ENCODE measurements around the gene KCND2. TPM values are rescaled to one million over a fixed set of nuclear protein-coding genes. Genes with fewer than 3 reads are reported as not detected.

Gene KCND2
- total and polyA plus RNA-seq, 11 donors: 0.04 to 0.41 (median 0.16) TPM; not detected in 4

- 87 to 93% (median 92%) methylated on average over 2 of the region's 2 CpGs for WGBS, 4 donors
- no peak for ATAC-seq
These were observed 385.5 kb downstream of the KCND2 start for GRCh38 chr7:120658516-120658915.

GRCh38 chr7:120662291-120662690 is 389.3 kb downstream of the KCND2 start:
- intact Hi-C loops (cut with DNase I): no loop called here
- Histone ChIP-seq H3K36me3 (no peaks in the 10 kb centered on the region), H3K27me3 (no peaks in the 10 kb centered on the region), H3K9me3 (no peaks in the 10 kb centered on the region), H3K4me3 (no peak overlapping the region), H3K27ac (no peak overlapping the region), H3K4me1 (no peaks in the 10 kb centered on the region)
- TF ChIP-seq CTCF (IDR thresholded peaks at IDR 0.05): no peak
- TF ChIP-seq POLR2A (IDR thresholded peaks at IDR 0.05): no peak
- no peak for DNase-seq
- ATAC-seq: no peak

More at GRCh38 chr7:120658516-120658915, 385.5 kb downstream of the KCND2 start:
- no peak overlapping the region for H3K4me3 ChIP-seq
- H3K27ac ChIP-seq: no peak overlapping the region
- no peaks in the 10 kb centered on the region for H3K36me3 ChIP-seq
- intact Hi-C loops (cut with DNase I): no loop called here
- H3K27me3 ChIP-seq: no peaks in the 10 kb centered on the region
- DNase-seq: no peak
- TF ChIP-seq POLR2A (IDR thresholded peaks at IDR 0.05) (no peak), CTCF (IDR thresholded peaks at IDR 0.05) (no peak)
- no peaks in the 10 kb centered on the region for H3K9me3 ChIP-seq
- no peaks in the 10 kb centered on the region for H3K4me1 ChIP-seq

- Histone ChIP-seq H3K4me1 (no peaks in the 10 kb centered on the region), H3K27me3 (no peaks in the 10 kb centered on the region), H3K9me3 (no peaks in the 10 kb centered on the region), H3K4me3 (no peak overlapping the region), H3K27ac (no peak overlapping the region), H3K36me3 (no peaks in the 10 kb centered on the region)
- DNase-seq (no peak), ATAC-seq (no peak)
- WGBS, 4 donors: 82 to 88% (median 85%) methylated on average over 1 of the region's 1 CpG
- no peak for TF ChIP-seq CTCF (IDR thresholded peaks at IDR 0.05)
- TF ChIP-seq POLR2A (IDR thresholded peaks at IDR 0.05): no peak
- intact Hi-C loops (cut with DNase I): no loop called here
These were observed 392.1 kb downstream of the KCND2 start for GRCh38 chr7:120665068-120665467.

GRCh38 chr7:120675076-120675475 is 402.1 kb downstream of the KCND2 start:
- peaks cover 0 to 19% (median 0%) of the 10 kb centered on the region in 9 donors for H3K27me3 ChIP-seq
- H3K4me3 ChIP-seq: no peak overlapping the region
- H3K27ac ChIP-seq: no peak overlapping the region
- intact Hi-C loops (cut with DNase I): no loop called here
- 56 to 64% (median 60%) methylated on average over 5 of the region's 5 CpGs for WGBS, 4 donors
- H3K9me3 ChIP-seq: no peaks in the 10 kb centered on the region
- no peaks in the 10 kb centered on the region for H3K4me1 ChIP-seq
- H3K36me3 ChIP-seq: no peaks in the 10 kb centered on the region
- ATAC-seq: no peak
- no peak for DNase-seq
- TF ChIP-seq CTCF (IDR thresholded peaks at IDR 0.05) (no peak), POLR2A (IDR thresholded peaks at IDR 0.05) (no peak)
